ENCODE results near the gene HS3ST2. TPM values are rescaled to one million over a fixed set of nuclear protein-coding genes. Genes with fewer than 3 reads are reported as not detected.
A peak's percentile ranks its signal among the peaks of the same experiment; 100 is the strongest.

Gene HS3ST2
- not detected in 3 replicates for total RNA-seq

DNA sequence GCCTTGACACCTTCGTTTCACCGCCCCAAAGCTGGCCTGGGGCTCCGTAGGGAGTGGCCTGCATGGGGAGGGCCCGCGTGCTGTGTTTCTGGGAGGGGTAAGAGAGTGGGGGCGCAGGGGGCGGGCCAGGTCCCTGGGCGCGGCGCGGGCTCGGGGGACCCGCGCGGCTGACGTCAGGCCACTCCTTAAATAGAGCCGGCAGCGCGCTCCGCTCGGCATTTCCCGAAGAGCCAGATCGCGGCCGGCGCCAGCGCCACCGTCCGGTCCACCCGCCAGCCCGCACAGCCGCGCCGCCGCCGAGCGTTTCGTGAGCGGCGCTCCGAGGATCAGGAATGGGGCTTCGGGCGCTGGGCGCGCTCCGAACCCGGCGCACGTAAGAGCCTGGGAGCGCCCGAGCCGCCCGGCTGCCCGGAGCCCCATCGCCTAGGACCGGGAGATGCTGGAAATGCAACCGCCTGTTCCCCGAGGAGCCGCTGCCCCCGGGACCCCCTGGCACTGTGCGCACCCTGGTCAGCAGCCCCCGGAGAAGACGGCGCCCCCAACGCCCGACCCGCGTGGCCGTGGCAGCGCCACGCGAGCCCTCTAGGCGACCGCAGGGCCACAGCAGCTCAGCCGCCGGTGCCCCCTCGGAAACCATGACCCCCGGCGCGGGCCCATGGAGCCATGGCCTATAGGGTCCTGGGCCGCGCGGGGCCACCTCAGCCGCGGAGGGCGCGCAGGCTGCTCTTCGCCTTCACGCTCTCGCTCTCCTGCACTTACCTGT is at the start of gene HS3ST2:
Gene HS3ST2 (plus strand): TSS at position 215 of the 763 bp plus-strand sequence. CDS start 449 bp downstream, at position 664.
- no peak for TF ChIP-seq CTCF (IDR thresholded peaks at IDR 0.05; ENCODE audit: unreplicated experiment)
- Mint-ChIP-seq H3K4me3 (peak within 1 kb of the TSS; percentile 65), H3K9me3 (no peaks in the 10 kb centered on the region), H3K4me1 (peaks cover 8% of the 10 kb centered on the region), H3K27ac (no peak within 1 kb of the TSS), H3K27me3 (ENCODE audit: low read depth) (peaks cover 74% of the 10 kb centered on the region), H3K36me3 (no peaks in the 10 kb centered on the region)
- DNase-seq (ENCODE audit: low spot score in 2 of 2, unreplicated experiment in 2 of 2): peak in 1 of 2 experiments; percentile 43

GRCh38 chr16:22764662-22765327 is 49.2 kb upstream of the HS3ST2 start:
- Mint-ChIP-seq H3K9me3 (no peaks in the 10 kb centered on the region), H3K27me3 (ENCODE audit: low read depth) (peaks cover 7% of the 10 kb centered on the region), H3K4me1 (peaks cover 23% of the 10 kb centered on the region), H3K36me3 (no peaks in the 10 kb centered on the region), H3K4me3 (no peak overlapping the region), H3K27ac (peak overlapping the region; percentile 18)
- TF ChIP-seq CTCF (IDR thresholded peaks at IDR 0.05; ENCODE audit: unreplicated experiment): no peak
- DNase-seq (ENCODE audit: low spot score in 2 of 2, unreplicated experiment in 2 of 2): no peak

DNA sequence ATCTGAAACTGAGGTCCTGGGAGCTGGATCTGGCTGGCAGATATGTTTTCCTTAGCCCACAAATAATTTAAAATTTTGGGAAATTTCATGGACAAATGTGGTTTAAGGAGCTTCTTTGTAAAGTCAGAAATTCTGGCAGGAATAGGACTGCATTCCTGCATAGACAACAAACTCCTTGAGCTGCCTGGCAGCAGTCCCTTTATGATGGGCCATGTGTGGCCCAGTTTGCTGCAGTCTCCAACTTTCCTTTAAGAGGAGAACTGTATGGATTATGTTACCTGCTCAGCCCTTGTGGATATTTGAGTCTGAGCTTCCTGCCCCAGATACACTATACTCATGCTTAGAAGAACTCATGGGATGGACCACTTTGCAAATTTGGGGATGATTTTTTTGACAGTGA is 48.5 kb upstream of the HS3ST2 start:
- H3K4me1 Mint-ChIP-seq: peaks cover 23% of the 10 kb centered on the region
- H3K9me3 Mint-ChIP-seq: no peaks in the 10 kb centered on the region
- no peak for DNase-seq (ENCODE audit: low spot score in 2 of 2, unreplicated experiment in 2 of 2)
- TF ChIP-seq CTCF (IDR thresholded peaks at IDR 0.05; ENCODE audit: unreplicated experiment): no peak
- H3K27me3 Mint-ChIP-seq (ENCODE audit: low read depth): peaks cover 11% of the 10 kb centered on the region
- no peak overlapping the region for H3K4me3 Mint-ChIP-seq
- H3K36me3 Mint-ChIP-seq: no peaks in the 10 kb centered on the region
- no peak overlapping the region for H3K27ac Mint-ChIP-seq

DNA sequence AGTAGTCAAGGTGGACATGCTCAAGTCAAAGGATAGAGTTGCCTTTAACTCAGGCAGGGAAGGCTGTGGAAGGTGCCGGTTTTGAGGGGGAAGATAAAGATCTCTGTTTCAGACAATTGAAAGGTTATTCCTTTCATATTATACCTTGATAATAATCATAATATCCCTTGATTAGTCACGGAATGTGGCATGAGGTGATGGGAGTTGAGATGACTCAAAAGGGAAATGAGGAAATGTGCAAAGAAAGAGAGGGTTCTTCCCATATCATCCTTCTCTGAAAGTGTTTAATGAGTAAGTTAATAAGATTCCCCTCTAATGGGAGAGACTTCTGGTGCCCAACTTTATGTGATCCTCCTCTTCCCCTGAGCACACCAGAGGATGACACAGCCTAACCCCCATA is 43.1 kb upstream of the HS3ST2 start:
- no peak for DNase-seq (ENCODE audit: low spot score in 2 of 2, unreplicated experiment in 2 of 2)
- no peak overlapping the region for H3K4me3 Mint-ChIP-seq
- no peaks in the 10 kb centered on the region for H3K9me3 Mint-ChIP-seq
- TF ChIP-seq CTCF (IDR thresholded peaks at IDR 0.05; ENCODE audit: unreplicated experiment): no peak
- H3K27me3 Mint-ChIP-seq (ENCODE audit: low read depth): peaks cover 42% of the 10 kb centered on the region
- H3K36me3 Mint-ChIP-seq: no peaks in the 10 kb centered on the region
- no peak overlapping the region for H3K27ac Mint-ChIP-seq
- peaks cover under 1% of the 10 kb centered on the region for H3K4me1 Mint-ChIP-seq

DNA sequence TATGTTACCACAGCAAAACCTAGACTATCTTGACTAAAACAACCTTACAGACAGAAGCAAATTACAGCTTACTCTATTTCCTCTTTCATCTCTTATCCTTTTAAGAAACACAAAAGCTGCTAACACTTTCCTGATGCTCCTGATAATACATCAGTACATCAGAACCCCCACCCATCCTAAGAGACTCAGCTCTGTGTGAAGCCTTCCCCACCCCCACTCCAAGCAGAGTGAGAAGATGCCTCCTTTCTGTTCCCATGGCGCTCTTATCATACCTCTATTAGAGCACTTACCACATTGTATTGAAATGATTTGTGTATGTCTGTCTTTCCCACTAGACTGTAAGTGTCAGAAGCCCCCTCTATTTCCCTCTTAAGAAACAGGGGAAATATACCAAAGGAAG is 42.4 kb upstream of the HS3ST2 start:
- Mint-ChIP-seq H3K27ac (no peak overlapping the region), H3K9me3 (no peaks in the 10 kb centered on the region), H3K4me1 (no peaks in the 10 kb centered on the region), H3K27me3 (ENCODE audit: low read depth) (peaks cover 45% of the 10 kb centered on the region), H3K36me3 (no peaks in the 10 kb centered on the region), H3K4me3 (no peak overlapping the region)
- no peak for DNase-seq (ENCODE audit: low spot score in 2 of 2, unreplicated experiment in 2 of 2)
- no peak for TF ChIP-seq CTCF (IDR thresholded peaks at IDR 0.05; ENCODE audit: unreplicated experiment)
